ENCODE data around the gene PAX5.

GRCh38 chr9:36836486-36836885 is 197.6 kb downstream of the PAX5 start:
- TF ChIP-seq CTCF (IDR thresholded peaks at IDR 0.05): no peak
- no peak for TF ChIP-seq ZFX (IDR thresholded peaks at IDR 0.05; ENCODE audit: borderline replicate concordance)
